Epidermal melanocyte (primary cell): ENCODE measurements around the gene BABAM2.
"Not testable (repeated sequence)": the region's sequence is repeated elsewhere in the genome, so short reads cannot be mapped to it uniquely, and the experiment has no call there.

ENCODE experiments used
- DNase-seq: peaks from one replicate; pipeline ENCODE4 v3.0.0; 2011; ENCODE audit warnings: low spot score; ENCODE audit not compliant: insufficient read length

The BABAM2 gene

DNA sequence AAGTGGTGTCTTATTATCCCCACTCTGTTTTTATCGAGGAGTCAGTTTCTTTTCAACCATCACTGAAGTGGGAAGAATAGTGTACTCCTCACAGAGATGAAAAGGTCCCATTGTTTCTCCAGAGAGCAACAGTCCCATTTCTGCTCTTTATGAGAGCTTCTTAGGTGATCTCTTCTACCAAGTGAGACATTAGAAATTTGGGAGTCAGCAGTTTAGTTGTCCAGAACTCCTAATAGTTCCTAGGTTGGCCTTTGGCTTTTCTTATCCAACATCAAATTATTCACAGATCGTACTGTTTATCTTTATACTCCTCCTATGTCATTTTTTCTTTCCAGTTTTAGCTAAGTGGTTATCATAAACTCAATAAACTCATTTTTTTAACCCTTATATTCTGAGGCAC, 213.1 kb downstream of the BABAM2 start:
- no peak for DNase-seq

DNA sequence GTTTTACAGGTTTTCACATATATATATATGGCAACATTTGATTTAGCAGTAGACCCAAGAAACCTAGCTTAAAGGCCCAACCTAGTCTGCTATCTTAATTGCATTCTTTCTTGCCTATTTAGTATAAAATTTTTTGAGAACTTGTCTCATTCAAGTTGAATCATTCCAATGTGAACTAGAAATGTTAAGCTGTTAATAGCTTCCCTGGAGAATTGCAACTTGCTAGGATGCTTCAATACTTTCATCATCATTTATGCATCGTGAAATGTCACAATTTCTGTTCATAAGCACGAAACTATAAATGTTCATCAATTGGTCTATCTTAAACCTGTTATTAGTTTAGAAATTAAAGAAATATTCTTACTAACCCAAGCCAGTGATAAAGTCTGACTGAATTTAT, 217.6 kb downstream of the BABAM2 start:
- no peak for DNase-seq

DNA sequence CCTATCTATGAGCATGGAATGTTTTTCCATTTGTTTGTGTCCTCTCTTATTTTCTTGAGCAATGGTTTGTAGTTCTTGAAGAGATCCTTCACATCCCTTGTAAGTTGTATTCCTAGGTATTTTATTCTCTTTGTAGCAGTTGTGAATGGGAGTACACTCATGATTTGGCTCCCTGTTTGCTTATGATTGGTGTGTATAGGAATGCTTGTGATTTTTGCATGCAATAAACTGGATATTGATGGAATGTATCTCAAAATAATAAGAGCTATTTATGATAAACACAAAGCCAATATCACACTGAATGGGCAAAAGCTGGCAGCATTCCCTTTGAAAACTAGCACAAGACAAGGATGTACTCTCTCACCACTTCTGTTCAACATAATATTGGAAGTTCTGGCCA, 223.2 kb downstream of the BABAM2 start:
- DNase-seq, result not testable (repeated sequence)

DNA sequence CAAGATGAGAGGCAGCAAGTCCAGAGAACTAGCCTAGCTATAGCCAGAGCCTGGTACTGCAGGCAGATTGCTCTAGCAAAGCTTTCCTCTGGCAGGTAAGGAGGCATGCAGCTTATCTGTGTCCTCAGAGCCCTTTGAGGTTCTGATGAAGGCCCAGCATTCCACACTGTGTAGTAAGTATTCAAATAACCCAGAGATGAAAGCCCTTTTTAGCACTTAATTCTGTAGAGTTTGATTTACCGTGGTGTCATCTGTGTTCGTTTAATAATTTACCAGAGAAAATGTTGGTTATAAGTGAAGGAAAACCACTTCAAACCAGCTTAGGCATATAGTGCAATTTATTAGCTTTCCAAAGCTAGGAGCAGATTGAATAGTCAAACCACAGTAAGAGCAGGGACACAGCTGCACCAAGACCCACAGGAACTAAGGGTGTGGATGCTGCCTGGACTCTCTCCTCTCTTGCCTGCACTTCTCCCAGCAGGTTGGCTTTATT, 226.6 kb downstream of the BABAM2 start:
- no peak for DNase-seq

DNA sequence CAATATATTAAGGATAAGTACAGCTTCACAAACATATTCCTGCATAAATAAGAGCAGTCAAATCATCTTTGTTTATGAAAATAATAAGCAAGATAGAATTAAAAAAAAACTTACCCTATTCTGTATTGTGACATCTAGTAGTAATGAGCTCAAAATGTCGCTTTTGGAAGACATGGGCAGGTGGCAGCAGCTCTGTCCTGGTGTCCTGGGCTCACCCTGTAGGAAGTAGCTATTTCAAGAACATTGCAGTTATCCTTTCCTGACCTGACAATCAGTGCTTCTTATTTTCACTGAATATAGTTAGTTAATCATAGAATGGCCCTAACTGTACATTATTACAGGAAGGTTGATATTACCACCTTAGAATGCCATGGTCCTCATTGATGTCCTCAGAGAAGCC, 229.1 kb downstream of the BABAM2 start:
- DNase-seq, result no peak

DNA sequence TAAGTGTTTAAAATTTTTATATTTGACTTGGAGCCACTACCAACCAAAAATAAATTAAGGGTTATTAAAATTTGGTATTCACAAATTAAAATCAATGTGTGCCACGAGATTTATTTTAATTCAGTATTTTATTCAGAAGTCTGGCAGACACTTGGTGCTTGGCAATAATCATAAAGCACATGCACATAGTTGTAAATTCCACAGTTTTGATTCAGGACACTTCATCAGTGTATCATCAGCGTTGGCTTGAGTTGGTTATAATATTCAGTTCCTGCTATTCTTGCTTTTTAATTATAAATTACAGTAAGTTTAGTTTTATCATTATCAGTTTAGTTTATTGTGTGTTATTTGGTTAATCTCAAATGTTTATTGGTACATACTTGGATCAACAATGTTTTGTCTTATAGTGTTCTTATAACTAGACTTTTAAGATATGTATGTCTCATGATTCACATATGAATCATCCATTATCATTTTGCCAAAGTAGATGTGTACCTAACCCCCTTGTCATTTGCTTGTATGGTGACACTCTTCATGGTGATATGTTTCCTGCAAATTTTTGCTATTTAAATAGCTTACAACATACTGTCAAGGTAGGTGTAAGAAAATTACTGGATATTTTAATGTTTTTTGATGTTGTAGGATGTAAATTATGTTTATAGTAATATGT, 237.9 kb downstream of the BABAM2 start:
- DNase-seq, result no peak

DNA sequence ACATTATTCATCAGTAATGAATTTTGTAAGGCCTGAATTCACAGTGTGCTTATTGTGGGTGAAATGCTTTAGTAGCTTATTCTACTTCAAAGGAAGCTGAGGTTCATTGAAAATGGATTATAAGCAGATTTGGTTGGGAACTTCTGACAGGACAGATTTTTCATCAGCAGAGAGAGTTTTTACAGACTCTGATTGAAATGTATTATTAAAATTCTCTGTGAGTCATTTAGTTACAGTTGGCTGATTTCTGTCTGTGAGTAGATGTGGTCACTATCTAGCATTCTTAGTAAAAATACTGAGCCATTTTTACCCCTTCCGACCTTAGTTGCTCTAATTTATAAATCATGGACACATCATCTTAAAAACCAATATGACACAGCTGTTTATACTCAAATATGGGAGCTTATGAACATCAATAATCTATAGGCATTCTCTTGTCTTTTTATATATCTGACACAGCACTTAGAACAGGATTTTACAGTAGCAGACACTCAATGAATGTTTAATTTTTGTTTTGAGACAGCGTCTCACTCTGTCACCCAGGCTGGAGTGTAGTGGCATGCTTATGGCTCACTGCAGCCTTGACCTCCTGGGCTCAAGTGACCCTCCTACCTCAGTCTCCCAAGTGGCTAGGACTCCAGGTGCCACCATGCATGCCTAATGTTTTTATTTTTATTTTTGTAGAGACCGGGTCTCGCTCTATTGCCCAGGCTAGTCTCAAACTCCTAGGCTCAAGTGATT, 239.6 kb downstream of the BABAM2 start:
- DNase-seq, result no peak

DNA sequence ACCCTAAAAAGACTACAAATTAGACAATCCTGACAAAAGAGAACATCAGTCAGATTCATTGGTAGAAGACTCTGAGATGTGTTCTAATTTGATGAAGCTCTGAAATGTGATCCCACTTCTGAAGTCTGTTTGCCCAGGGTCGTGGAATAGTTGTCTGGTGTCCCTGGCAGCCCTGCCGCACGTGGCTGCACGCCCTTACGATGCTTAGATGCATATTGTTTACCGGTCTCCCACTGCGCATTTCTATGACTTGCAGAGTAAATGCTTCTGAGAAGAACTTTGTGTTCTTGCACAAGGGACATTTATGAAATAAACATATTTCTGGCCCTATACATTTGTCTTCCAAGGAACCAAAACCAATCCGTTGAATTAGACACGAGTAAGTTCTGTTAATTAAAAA, 243.2 kb downstream of the BABAM2 start:
- DNase-seq, result no peak

DNA sequence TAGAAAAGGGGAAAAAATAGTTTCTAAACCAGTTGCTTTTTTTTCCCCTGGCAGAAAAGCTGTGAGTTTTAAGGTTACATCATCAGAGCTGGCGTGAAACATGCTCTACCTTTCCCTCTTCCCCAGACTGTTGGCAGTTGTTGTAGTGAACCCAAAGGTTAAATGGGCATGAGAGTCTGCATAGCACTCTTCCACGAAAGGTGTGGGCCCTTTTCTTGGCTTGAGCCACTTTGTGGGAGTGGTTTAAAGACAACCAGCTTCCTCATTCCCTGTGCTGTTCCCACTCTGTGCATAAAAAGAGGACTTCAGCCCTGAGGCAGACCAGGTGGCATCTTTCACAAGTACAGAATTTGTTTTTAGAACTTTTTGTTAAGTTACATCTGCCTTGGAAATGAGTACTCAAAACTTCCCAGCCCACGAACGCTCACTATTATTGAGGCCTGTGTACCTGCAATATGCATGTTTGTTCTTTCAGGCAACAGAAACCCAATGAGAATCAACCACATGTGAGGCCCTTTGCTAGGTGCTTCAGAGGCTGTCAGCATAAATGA, 243.8 kb downstream of the BABAM2 start:
- no peak for DNase-seq

DNA sequence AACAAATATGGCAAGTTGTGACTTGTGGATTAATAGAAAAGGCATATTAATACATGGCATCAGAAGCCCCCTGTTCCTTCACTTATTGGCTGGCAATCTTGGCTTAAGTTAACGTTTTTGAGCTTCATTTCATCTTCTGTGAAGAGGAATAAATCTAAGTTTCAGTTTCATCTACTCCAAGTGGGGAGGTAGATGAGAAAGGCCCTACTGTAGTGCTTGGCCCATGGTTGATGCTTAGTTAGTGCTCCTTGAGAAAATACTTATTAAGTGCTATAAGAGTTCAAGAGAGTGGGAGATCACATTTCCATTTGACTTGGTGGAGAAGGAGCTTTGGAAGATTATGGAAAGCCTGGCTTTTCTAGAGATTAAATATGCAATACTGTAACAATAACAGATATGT, 244.3 kb downstream of the BABAM2 start:
- no peak for DNase-seq

DNA sequence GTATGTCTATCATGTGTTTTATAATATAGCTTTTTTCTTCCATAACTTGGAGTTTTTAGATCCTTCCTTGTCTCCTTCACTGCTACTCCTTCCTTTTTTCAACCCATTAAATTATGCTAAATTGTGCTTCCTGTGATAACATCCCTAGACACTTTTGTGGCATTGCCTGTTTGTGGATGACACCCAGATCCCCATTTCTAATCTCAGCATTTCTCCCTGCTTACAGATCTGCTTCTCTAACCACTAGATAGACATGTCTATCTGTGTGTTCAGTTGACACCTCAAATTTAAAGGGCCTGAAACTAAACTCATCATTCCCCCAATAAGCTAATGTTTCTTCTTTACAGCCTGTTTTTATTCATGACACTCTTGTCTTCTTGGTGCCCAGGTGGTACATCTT, 244.8 kb downstream of the BABAM2 start:
- DNase-seq, result no peak

DNA sequence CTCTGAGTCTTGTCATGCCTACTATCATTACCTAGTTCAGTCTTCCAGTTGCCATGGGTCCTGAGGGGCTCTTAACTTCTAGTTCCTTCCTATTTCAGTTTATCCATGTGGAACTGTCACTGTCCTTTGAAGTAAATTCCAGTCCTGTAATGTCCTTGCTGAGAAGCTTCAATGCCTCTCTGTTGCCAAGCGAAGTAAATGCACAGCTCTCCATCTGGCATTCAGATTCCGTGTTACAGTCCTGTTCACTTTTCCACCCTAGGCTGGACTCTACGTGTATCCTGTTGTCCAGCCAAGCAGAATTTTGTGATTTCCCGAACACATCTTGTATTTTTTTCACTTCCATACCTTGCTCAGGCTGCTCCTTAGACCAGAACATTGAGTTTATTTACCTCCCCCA, 245.3 kb downstream of the BABAM2 start:
- DNase-seq, result no peak

DNA sequence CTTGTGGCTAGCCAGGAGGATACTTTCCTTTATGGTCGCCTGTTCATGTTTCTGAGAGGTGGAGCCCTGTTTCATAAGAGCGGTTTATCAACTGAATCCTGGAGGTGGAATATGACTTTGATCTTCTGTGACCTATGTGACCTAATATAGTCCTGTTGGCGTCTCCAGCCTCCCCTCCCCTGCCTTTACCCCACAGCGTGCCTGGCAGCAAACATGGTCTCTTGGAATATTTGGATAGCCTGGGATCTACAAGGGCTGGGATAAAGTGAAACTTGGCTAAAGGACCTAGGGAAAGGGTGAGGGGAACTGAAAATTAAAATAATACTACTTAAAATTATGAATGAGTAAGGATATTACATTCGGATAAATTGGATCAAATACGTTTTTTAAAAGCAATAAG, 246.0 kb downstream of the BABAM2 start:
- DNase-seq, result no peak

DNA sequence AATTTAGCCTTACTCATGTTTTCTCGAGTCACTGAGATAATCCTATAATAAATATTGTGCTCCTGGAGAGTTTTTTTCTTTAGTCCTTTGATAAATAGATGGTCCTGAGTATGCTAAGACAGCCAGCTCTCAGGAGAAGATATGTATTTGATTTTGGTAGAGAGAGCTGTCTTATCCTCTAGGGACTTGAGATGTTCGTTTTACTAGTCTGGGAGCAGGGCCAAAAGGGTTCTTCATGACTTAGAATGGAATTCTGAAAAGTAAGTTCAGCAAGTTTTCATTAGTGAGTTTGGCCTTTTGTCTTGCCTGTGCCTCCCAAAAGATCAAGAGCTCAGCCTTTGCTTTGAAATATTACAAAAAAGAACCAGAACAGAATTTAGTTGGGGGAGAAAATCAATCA, 246.7 kb downstream of the BABAM2 start:
- no peak for DNase-seq

DNA sequence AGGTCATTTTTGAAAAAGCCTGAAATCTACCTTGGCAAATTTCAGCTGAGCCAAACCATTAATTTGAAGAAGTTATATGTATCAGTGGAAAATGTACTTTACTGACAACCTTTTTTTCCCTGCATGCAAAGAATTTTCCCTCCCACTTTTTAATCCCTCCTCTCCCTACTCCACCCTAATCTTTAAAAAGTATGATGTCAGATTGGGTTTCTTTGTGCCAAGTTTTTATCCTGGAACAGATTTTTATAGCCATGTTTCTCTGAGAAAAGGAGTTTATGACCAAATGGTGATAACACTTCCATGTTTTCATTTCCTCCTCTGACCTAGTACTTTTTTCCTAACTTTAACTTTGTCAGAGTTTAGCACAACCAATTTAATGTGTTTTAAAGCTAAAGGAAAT, 251.9 kb downstream of the BABAM2 start:
- no peak for DNase-seq

DNA sequence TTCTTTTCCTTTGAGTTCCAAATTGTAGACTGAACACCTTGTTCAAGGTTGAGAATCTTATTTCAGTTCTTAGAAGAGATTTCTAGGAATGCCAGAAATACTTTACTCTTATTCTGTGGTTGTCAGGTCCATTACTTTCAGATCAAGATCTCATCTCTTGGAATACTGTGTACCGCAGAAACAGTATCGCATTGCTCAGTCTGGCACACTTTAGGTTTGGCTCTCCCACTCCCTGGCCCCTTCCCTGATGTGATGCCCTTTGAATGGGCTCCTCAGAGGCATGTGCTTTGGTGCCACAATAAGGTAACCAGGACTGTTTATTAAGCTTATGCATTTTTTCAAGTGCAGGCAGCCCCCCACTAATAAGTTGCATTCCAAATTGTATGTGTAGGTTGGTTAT, 257.5 kb downstream of the BABAM2 start:
- DNase-seq, result no peak

DNA sequence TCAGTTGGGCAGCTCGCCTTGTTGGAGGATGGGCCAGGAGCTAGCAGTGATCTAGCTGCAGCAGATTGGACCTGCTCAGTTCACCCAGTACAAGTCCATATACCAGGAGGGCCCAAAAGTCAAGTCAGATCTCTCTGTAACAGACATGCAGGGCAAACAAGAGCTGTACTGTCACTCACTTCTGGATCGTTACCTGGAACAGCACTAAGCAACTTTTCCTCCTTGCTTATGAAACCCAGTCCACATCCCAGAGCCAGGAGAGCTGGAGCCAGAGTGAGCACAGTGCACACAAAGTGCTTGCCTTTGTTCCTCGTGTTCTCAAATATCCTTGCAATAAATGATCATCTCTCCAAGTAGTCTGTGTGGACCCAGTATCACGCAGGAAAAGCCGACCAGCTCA, 258.0 kb downstream of the BABAM2 start:
- no peak for DNase-seq

DNA sequence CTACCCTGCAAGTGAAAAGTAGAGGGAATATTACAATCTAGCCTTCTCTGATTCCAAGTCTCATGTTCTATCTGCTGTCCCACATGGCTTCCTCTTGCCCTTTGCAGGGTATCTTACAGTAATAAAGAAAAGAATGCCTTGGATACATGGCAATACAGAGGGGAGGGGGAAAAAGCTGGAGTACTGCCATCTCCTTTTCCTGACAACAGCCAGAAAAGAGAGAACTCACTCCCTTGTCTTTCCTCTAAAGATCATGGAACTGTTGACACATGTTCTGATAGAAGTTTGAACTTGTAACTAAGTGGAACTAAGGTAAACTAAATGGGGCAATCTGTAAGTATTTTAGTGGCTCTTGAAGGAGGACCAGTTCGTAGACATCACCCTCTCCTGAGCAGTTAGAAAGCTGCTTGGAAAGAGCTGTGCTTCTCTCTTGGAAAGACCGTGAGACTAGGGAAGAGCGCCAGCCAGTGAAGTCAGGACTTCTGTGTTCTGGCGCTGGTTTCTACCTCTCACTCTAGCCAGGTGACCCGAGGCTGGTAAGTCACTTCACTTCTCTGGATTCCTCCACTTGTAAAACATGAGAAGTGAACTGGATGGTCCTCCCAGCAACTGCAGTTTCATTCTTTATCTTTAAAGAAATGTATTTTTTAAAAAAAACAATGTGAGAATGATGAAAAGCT, 259.8 kb downstream of the BABAM2 start:
- DNase-seq, result no peak

DNA sequence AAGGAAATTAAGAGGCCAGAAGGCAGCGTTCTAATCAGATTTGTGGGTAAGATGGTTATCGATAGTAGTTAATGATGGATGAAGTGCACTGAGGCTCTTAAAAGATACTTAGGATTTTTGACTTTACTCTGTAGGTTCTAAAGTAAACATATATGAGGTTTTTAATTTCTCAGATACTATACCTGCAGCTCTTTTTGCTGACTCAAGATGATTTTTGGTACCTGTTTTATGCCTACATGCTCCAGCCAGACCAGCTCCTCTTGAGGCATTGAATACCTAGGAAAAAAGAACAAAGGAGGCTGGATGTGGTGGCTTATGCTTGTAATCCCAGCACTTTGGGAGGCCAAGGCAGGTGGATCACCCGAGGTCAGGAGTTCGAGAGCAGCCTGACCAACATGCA, 260.5 kb downstream of the BABAM2 start:
- no peak for DNase-seq

DNA sequence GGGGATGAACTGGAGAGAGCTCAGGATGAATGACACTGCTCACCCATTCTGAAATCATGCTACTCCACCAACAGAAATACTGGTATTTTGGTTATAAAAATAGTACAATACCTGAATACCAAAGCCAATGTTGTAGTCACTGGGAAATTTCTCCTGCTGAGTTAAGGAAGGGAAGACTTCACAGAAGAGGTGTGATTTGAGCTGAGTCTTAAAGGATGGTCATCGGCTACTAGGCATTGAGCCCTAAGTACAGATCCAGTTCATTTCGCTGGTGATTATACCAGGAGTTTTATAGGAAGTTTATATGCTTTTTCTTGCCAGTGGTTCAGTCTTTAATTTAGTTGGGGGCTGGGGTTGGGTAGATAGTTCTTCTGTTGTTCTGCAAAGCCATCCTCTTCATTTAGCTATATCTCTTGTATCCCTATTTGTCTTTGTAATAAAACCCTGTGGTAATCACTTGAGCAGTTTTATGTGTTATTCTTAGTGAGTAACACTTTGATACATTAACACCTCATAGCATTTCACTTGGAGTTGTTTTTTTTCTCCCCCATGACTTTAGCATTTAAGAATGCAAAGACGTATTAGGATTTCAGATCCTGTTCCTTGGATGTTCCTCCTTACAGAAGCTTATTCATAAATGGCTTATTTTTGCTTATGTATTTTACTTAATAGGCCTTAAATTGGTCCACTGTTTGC, 262.2 kb downstream of the BABAM2 start:
- DNase-seq, result no peak

DNA sequence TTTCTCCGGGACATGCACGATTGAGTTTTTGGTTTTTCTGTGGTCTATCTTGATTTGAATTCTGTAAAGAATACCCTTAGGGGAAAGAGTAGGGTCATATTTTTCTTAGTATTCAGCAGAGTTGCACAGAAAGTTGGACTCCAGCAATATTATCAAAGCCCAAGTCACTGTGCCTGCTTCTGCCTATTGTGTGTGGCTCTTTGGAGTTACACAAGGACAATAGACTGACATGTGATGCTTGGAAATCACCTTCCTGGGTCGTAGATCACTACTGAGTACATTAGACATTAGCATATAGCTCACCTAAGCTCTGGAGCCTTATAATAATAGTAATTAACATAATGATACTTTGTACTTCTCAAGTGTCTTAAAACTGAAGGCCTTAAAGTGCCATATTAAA, 263.3 kb downstream of the BABAM2 start:
- no peak for DNase-seq

DNA sequence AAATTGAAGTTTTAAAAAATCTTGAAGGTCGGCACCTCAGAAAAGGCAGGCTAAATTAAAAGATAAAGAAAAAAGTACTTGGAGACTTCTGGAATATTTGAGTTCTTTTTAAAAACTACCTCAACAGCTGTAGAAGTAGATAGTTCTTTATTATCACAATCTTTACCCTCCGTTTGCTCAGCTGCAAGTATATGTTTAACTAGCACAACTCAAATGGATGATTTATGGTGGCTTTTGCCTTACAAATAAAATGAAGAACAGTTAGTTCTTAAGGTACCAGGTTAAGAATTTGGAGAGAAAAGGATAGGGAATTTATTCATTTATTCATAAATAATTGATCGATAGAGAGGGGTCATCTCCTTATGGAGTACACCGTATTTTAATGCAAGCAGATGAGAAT, 264.6 kb downstream of the BABAM2 start:
- no peak for DNase-seq
